DOHH2 (cell line): ENCODE data around the gene OTOP3.

Experiments
- EZH2phosphoT487 ChIP-seq: fragments of 200-600 bp; sonication (generic); IDR thresholded peaks from 2 replicates; pipeline ENCODE4 v1.6.1; 2017; ENCODE audit warnings: borderline replicate concordance, mild to moderate bottlenecking, antibody characterized with exemption, low read length, moderate library complexity, mixed read lengths
- TF ChIP-seq, protein P1 (sequence below): fragments of 200-600 bp; sonication (generic); IDR thresholded peaks from one replicate; pipeline ENCODE4 v1.5.1; 2014; ENCODE audit warnings: antibody characterized with exemption, mild to moderate bottlenecking, low read depth, low read length; ENCODE audit not compliant: poor library complexity, severe bottlenecking

GRCh38 chr17:74987909-74988711 lies 52.4 kb downstream of the OTOP3 start:
- TF ChIP-seq, protein P1, sequence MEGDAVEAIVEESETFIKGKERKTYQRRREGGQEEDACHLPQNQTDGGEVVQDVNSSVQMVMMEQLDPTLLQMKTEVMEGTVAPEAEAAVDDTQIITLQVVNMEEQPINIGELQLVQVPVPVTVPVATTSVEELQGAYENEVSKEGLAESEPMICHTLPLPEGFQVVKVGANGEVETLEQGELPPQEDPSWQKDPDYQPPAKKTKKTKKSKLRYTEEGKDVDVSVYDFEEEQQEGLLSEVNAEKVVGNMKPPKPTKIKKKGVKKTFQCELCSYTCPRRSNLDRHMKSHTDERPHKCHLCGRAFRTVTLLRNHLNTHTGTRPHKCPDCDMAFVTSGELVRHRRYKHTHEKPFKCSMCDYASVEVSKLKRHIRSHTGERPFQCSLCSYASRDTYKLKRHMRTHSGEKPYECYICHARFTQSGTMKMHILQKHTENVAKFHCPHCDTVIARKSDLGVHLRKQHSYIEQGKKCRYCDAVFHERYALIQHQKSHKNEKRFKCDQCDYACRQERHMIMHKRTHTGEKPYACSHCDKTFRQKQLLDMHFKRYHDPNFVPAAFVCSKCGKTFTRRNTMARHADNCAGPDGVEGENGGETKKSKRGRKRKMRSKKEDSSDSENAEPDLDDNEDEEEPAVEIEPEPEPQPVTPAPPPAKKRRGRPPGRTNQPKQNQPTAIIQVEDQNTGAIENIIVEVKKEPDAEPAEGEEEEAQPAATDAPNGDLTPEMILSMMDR = no peak
- no peak; the same call in 1 of the 2 replicates for TF ChIP-seq EZH2phosphoT487
